Activated T-helper 17 cell treated with anti-CD3 and anti-CD28 coated beads, Interleukin-2, amount 50 U/mL, for 72 hours (primary cell): Measurements from ENCODE around the gene RPS6KB2. TPM values are rescaled to one million over a fixed set of nuclear protein-coding genes. Genes with fewer than 3 reads are reported as not detected.
"Not testable (repeated sequence)": the region's sequence is repeated elsewhere in the genome, so short reads cannot be mapped to it uniquely, and the experiment has no call there.

ENCODE experiments used
- ATAC-seq: fragments of 150-1000 bp; cut with Tn5 transposase; replicated peaks from 2 replicates; pipeline ENCODE4 v1.10.0; 2021; ENCODE audit warnings: mild to moderate bottlenecking, moderate library complexity
- H3K27ac Mint-ChIP-seq: one replicate; pipeline ENCODE4 v1.8.0; 2022; ENCODE audit warnings: mixed read lengths
- H3K27me3 Mint-ChIP-seq: one replicate; pipeline ENCODE4 v1.8.0; 2022; ENCODE audit warnings: mixed read lengths
- H3K36me3 Mint-ChIP-seq: one replicate; pipeline ENCODE4 v1.8.0; 2022; ENCODE audit warnings: low read depth, mild to moderate bottlenecking, mixed read lengths
- H3K4me1 Mint-ChIP-seq: one replicate; pipeline ENCODE4 v1.8.0; 2022; ENCODE audit warnings: mixed read lengths
- H3K4me3 Mint-ChIP-seq: one replicate; pipeline ENCODE4 v1.8.0; 2022; ENCODE audit warnings: mild to moderate bottlenecking, mixed read lengths
- H3K9me3 Mint-ChIP-seq: one replicate; pipeline ENCODE4 v1.8.0; 2022; ENCODE audit warnings: mixed read lengths
- total RNA-seq, 2 donors: library from RNA; stranded (reverse); gene quantifications; one replicate each; pipeline ENCODE4 v1.2.3, GENCODE V29; 2022

The RPS6KB2 gene
- total RNA-seq, 2 donors from 2014 or later: 62.3 to 63.0 TPM

DNA sequence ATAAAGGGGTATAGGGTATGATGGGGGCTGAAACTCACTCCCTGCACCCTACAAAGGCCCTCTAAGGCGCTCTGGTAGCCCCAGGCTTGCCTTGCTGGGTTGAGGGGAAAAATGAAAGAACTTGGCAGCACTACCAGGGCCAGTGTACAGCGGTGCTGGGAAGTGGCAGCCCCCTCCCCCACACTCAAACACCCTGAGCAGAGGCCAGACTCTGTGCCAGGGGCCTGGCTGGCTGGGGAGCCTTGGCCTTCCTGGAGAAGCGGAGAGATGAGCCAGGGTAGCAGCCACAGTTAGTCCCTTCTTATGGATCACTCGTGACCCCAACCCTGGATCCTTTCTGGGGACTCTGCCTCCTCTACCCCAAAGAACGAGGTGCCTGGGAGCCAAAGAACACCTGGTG, 38.1 kb downstream of the RPS6KB2 start:
- Mint-ChIP-seq H3K4me1 (peaks cover 21% of the 10 kb centered on the region), H3K9me3 (no peaks in the 10 kb centered on the region), H3K36me3 (peaks cover 16% of the 10 kb centered on the region), H3K27me3 (no peaks in the 10 kb centered on the region), H3K4me3 (peak overlapping the region; percentile 97), H3K27ac (no peak overlapping the region)
- no peak for ATAC-seq

DNA sequence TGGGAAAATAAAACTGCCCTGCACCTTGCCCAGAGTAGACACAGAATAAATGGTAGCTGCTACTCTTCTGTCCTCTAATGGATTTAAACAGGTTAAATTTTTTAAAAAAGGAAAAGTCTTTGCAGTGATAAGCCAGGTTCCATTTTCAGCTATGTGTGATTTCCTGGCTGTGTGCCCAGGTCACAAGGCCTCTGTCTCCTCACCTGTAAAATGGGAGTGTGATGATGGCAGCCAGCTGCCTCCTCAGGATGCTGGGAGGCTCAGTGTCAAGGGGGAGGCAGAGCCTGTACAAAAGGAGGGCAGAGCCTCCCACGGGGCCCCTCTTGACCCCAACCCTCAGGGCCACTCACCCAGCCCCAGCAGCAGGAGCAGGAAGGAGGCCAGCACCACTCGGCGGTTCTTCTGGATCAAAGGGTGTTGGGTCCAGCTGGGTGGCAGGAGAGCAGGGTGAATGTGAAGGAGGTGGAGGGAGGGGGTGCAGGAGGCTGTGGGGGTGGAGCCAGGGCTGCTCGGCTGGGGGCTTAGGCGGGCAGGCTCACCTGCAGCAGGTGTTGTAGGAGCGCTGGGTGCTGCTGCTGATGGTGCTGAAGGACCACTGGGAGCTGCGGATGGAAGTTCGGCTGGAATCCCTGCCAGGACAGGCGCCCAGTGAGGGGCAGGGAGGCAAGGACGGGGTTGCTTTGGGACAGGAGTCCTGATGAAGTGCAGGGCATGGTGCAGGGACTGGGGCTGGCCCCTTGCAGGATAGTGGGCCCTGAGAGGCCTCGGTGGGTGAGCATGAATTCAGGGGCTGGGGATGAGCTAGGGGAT, 38.9 kb downstream of the RPS6KB2 start:
- Mint-ChIP-seq H3K4me1 (peaks cover 21% of the 10 kb centered on the region), H3K36me3 (peaks cover 16% of the 10 kb centered on the region), H3K4me3 (peak overlapping the region; percentile 97), H3K27me3 (no peaks in the 10 kb centered on the region), H3K9me3 (no peaks in the 10 kb centered on the region), H3K27ac (peak overlapping the region; percentile 93)
- no peak for ATAC-seq

- H3K9me3 Mint-ChIP-seq: no peaks in the 10 kb centered on the region
- H3K36me3 Mint-ChIP-seq: peaks cover 16% of the 10 kb centered on the region
- no peaks in the 10 kb centered on the region for H3K27me3 Mint-ChIP-seq
- peaks cover 21% of the 10 kb centered on the region for H3K4me1 Mint-ChIP-seq
- H3K4me3 Mint-ChIP-seq: peak overlapping the region; percentile 97
- ATAC-seq: peak; percentile 21
- H3K27ac Mint-ChIP-seq: peak overlapping the region; percentile 93
Measured at GRCh38 chr11:67468056-67468455, 39.8 kb downstream of the RPS6KB2 start.

GRCh38 chr11:67468456-67468758, 40.1 kb downstream of the RPS6KB2 start:
- Mint-ChIP-seq H3K9me3 (no peaks in the 10 kb centered on the region), H3K27ac (peak overlapping the region; percentile 93), H3K4me3 (peak overlapping the region; percentile 97), H3K36me3 (peaks cover 16% of the 10 kb centered on the region), H3K27me3 (no peaks in the 10 kb centered on the region), H3K4me1 (peaks cover 21% of the 10 kb centered on the region)
- peak; percentile 13 for ATAC-seq

DNA sequence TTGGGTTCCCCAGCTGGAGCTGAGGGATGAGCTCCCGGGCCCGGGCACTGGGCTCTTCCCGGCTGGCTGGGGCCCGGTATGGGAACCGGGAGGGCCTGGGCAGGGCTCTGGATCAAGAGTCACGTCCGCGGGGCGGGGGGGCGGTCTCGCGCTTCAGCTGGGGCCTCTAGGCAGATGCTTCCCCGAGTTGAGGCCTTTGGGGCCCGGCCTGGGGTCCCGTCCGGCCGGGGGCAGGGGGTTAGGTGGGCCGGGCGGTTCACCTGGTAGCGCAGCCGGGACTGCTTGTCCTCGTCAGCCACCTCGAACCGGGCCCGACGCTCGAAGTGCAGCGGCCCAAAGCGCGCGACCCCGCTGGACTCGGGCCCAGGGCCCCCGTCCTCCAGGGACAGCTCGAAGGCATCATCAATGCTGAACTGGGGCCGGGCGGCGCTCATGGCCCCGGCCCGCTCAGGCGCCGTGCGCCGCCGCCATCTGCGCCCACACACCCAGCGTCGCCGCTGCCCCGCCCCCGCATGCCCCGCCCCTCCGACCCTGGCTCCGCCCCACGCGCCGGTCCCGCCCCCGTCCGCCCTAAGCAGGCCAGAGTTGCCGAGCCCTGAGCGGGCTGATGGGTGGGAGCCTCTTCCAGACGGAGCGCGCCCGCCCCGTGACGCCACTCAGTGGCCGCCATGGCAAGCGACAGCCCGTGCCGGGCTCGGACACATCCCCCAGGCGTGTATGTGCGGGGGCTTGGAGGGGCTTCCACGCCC, 40.6 kb downstream of the RPS6KB2 start, which contains the start of gene TMEM134:
TMEM134 (minus strand) TSS at position 493 of the 749 bp plus-strand sequence; CDS start at position 434, 59 bp downstream.
- H3K4me1 Mint-ChIP-seq: peaks cover 21% of the 10 kb centered on the region
- peak; percentile 83 for ATAC-seq
- H3K27me3 Mint-ChIP-seq: no peaks in the 10 kb centered on the region
- no peaks in the 10 kb centered on the region for H3K9me3 Mint-ChIP-seq
- H3K36me3 Mint-ChIP-seq: peaks cover 16% of the 10 kb centered on the region
- H3K4me3 Mint-ChIP-seq: peak within 1 kb of the TSS; percentile 97
- H3K27ac Mint-ChIP-seq: peak within 1 kb of the TSS; percentile 93

DNA sequence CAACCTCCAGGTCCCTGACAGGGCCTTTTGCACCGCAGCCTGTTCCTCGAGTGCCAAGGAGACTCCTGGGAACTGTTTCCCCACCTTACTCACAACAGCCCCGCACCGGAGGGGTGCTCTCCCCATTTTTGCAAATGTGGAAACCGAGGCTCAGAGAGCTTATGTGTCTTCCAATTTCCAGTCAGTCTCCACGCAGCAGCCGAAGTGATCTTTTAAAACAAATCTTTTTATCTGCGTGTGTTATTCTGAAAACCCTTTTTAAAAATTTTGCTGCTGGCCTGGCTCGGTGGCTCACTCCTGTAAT, 41.2 kb downstream of the RPS6KB2 start:
- no peak overlapping the region for H3K27ac Mint-ChIP-seq
- no peaks in the 10 kb centered on the region for H3K27me3 Mint-ChIP-seq
- no peaks in the 10 kb centered on the region for H3K9me3 Mint-ChIP-seq
- peaks cover 21% of the 10 kb centered on the region for H3K4me1 Mint-ChIP-seq
- H3K36me3 Mint-ChIP-seq: peaks cover 12% of the 10 kb centered on the region
- H3K4me3 Mint-ChIP-seq: peak overlapping the region; percentile 97
- ATAC-seq: no peak

GRCh38 chr11:67470337-67471002, 42.2 kb downstream of the RPS6KB2 start:
- H3K4me1 Mint-ChIP-seq: peaks cover 17% of the 10 kb centered on the region
- no peaks in the 10 kb centered on the region for H3K27me3 Mint-ChIP-seq
- H3K9me3 Mint-ChIP-seq: no peaks in the 10 kb centered on the region
- no peak for ATAC-seq
- peak overlapping the region; percentile 97 for H3K4me3 Mint-ChIP-seq
- H3K36me3 Mint-ChIP-seq: peaks cover 2% of the 10 kb centered on the region
- no peak overlapping the region for H3K27ac Mint-ChIP-seq

DNA sequence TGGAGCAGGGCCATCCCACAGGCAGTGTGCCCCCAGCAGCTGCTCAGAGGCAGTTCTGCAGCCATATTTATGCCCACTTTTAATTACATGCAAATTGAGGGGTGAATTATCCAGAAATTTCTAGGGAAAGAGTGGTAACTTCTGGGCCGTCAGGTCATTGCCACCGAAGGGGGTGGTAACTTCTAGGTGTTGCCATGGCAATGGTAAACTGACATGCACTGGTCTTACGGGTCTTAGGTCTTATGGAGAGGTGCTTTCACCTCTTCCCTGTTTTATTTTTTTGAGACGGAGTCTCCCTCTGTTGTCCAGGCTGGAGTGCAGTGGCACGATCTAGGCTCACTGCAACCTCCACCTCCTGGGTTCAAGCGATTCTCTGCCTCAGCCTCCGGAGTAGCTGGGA, 44.6 kb downstream of the RPS6KB2 start:
- Mint-ChIP-seq H3K4me1 (peaks cover 4% of the 10 kb centered on the region), H3K4me3 (no peak overlapping the region), H3K27me3 (no peaks in the 10 kb centered on the region), H3K9me3 (no peaks in the 10 kb centered on the region), H3K27ac (no peak overlapping the region), H3K36me3 (no peaks in the 10 kb centered on the region)
- ATAC-seq: no peak

DNA sequence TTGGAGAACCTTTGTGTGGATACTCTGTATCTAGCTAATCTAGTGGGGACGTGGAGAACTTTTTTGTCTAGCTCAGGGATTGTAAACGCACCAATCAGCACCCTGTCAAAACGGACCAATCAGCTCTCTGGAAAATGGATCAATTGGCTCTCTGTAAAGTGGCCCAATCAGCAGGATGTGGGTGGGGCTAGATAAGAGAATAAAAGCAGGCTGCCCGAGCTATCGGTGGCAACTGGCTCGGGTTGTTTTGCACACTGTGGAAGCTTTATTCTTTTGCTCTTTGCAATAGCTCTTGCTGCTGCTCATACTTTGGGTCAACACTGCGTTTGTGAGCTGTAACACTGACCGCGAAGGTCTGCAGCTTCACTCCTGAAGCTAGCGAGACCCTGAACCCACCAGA, 48.4 kb downstream of the RPS6KB2 start:
- not testable (repeated sequence) for ATAC-seq, H3K27me3 Mint-ChIP-seq, H3K36me3 Mint-ChIP-seq, H3K9me3 Mint-ChIP-seq, H3K27ac Mint-ChIP-seq, H3K4me1 Mint-ChIP-seq, H3K4me3 Mint-ChIP-seq

DNA sequence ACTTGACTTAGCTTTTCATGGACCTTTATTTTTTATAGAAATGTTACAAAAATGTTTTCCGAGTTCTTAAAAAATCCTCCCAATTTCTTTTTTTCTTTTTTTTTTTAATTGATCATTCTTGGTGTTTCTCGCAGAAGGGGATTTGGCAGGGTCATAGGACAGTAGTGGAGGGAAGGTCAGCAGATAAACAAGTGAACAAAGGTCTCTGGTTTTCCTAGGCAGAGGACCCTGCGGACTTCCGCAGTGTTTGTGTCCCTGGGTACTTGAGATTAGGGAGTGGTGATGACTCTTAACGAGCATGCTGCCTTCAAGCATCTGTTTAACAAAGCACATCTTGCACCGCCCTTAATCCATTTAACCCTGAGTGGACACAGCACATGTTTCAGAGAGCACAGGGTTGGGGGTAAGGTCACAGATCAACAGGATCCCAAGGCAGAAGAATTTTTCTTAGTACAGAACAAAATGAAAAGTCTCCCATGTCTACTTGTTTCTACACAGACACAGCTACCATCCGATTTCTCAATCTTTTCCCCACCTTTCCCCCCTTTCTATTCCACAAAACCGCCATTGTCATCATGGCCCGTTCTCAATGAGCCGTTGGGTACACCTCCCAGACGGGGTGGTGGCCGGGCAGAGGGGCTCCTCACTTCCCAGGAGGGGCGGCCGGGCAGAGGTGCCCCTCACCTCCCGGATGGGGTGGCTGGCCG, 49.2 kb downstream of the RPS6KB2 start:
- not testable (repeated sequence) for H3K9me3 Mint-ChIP-seq, H3K27ac Mint-ChIP-seq, H3K4me3 Mint-ChIP-seq, H3K4me1 Mint-ChIP-seq, ATAC-seq, H3K27me3 Mint-ChIP-seq, H3K36me3 Mint-ChIP-seq

- ATAC-seq: no peak
- Mint-ChIP-seq H3K9me3 (peaks cover 4% of the 10 kb centered on the region), H3K36me3 (peaks cover 44% of the 10 kb centered on the region), H3K27ac (peak overlapping the region; percentile 99), H3K27me3 (no peaks in the 10 kb centered on the region), H3K4me1 (peaks cover 17% of the 10 kb centered on the region), H3K4me3 (peak overlapping the region; percentile 98)
Measured at GRCh38 chr11:67482275-67482826, 54.1 kb downstream of the RPS6KB2 start.

GRCh38 chr11:67482827-67483798, 54.8 kb downstream of the RPS6KB2 start, which contains the start of gene AIP:
Gene AIP (plus strand): TSS chr11:67483026. CDS start chr11:67483159, 133 bp downstream.
- Mint-ChIP-seq H3K27ac (peak within 1 kb of the TSS; percentile 99), H3K4me1 (peaks cover 25% of the 10 kb centered on the region), H3K36me3 (peaks cover 52% of the 10 kb centered on the region), H3K9me3 (peaks cover 4% of the 10 kb centered on the region), H3K27me3 (no peaks in the 10 kb centered on the region), H3K4me3 (peak within 1 kb of the TSS; percentile 98)
- ATAC-seq: peak; percentile 61
